Gastroesophageal sphincter (tissue), 2 donors: Measurements from ENCODE around the gene DCTN5.

Experiments
- EP300 ChIP-seq: sonication (generic); formaldehyde crosslinking; IDR thresholded peaks from one replicate; pipeline ENCODE4 v1.6.1; 2017; ENCODE audit warnings: antibody characterized with exemption, mild to moderate bottlenecking
- POLR2AphosphoS5 ChIP-seq: sonication (generic); formaldehyde crosslinking; IDR thresholded peaks from one replicate; pipeline ENCODE4 v1.6.1; 2017; ENCODE audit warnings: antibody characterized with exemption

GRCh38 chr16:23712976-23713375 lies 71.7 kb downstream of the DCTN5 start, which contains the start of gene ERN2:
- TF ChIP-seq POLR2AphosphoS5 (no peak), EP300 (no peak)
